HEK293 (cell line): Measurements from ENCODE around the gene NAPG.
A peak's percentile ranks its signal among the peaks of the same experiment; 100 is the strongest.

Experiments used
- CTCF ChIA-PET: fragments of 350-600 bp; formaldehyde crosslinking; extraction: SDS; loops from one replicate; lab custom pipeline; 2021; ENCODE audit warnings: antibody characterized with exemption; lab: Yijun Ruan, JAX
- POLR2A ChIA-PET: fragments of 300-600 bp; formaldehyde crosslinking; extraction: SDS; loops from one replicate; lab custom pipeline; 2020; ENCODE audit warnings: antibody characterized with exemption, inconsistent platforms; lab: Yijun Ruan, JAX
- H3K27ac ChIP-seq: fragments of 200-500 bp; sonication (Bioruptor generic); 2 replicates; pipeline ENCODE4 v1.5.1; 2014; ENCODE audit warnings: low read depth, low read length, control low read depth, inconsistent platforms; ENCODE audit errors: extremely low read depth
- H3K36me3 ChIP-seq, 2 experiments: fragments of 200-500 bp in 1 of 2; sonication (Bioruptor generic) in 1 of 2; 1 replicate in 1 of 2; 2 replicates in 1 of 2; pipeline ENCODE4 v1.5.1; 2014 to 2017; ENCODE audit warnings: inconsistent platforms in 2 of 2, low read length in 2 of 2; ENCODE audit not compliant: control insufficient read depth in 2 of 2, insufficient read depth in 1 of 2
- H3K4me1 ChIP-seq: fragments of 200-500 bp; sonication (Bioruptor generic); 2 replicates; pipeline ENCODE4 v1.5.1; 2014; ENCODE audit warnings: mild to moderate bottlenecking, low read length, inconsistent platforms; ENCODE audit not compliant: control insufficient read depth, insufficient read depth
- H3K4me3 ChIP-seq: 2 replicates; pipeline ENCODE4 v1.5.1; 2011; ENCODE audit warnings: low read depth, mild to moderate bottlenecking, control low read depth, low read length, moderate library complexity
- H3K9me3 ChIP-seq: fragments of 200-500 bp; sonication (Bioruptor generic); 2 replicates; pipeline ENCODE4 v1.5.1; 2014; ENCODE audit warnings: low read depth, low read length, inconsistent platforms; ENCODE audit not compliant: control insufficient read depth, insufficient read depth
- CTCF ChIP-seq: fragments of 450-650 bp; formaldehyde crosslinking; IDR thresholded peaks from 2 replicates; pipeline ENCODE4 v1.5.1; 2016; ENCODE audit warnings: missing biosample characterization, missing genetic modification characterization
- GLIS1 ChIP-seq: fragments of 450-650 bp; formaldehyde crosslinking; IDR thresholded peaks from 2 replicates; pipeline ENCODE4 v1.5.1; 2016; ENCODE audit warnings: missing biosample characterization, missing genetic modification characterization
- KLF17 ChIP-seq: fragments of 450-650 bp; formaldehyde crosslinking; IDR thresholded peaks from 2 replicates; pipeline ENCODE4 v1.5.1; 2016; ENCODE audit warnings: missing biosample characterization, missing genetic modification characterization
- PATZ1 ChIP-seq: fragments of 450-650 bp; formaldehyde crosslinking; IDR thresholded peaks from 2 replicates; pipeline ENCODE4 v1.5.1; 2016; ENCODE audit warnings: missing biosample characterization, missing genetic modification characterization
- PBX3 ChIP-seq: sonication (generic); formaldehyde crosslinking; IDR thresholded peaks from 2 replicates; pipeline ENCODE4 v1.8.1; 2022; ENCODE audit warnings: mild to moderate bottlenecking, moderate library complexity, missing genetic modification reagents
- SP2 ChIP-seq: fragments of 450-650 bp; formaldehyde crosslinking; IDR thresholded peaks from 2 replicates; pipeline ENCODE4 v1.5.1; 2016; ENCODE audit warnings: missing biosample characterization, missing genetic modification characterization
- TCF7L2 ChIP-seq: IDR thresholded peaks from 2 replicates; pipeline ENCODE4 v1.6.1; 2011; ENCODE audit warnings: low read depth, mild to moderate bottlenecking, inconsistent platforms, low read length, moderate library complexity, borderline replicate concordance
- YY2 ChIP-seq: fragments of 450-650 bp; formaldehyde crosslinking; IDR thresholded peaks from 2 replicates; pipeline ENCODE4 v1.5.1; 2016; ENCODE audit warnings: missing biosample characterization, missing genetic modification characterization
- ZBTB17 ChIP-seq: fragments of 450-650 bp; formaldehyde crosslinking; IDR thresholded peaks from 2 replicates; pipeline ENCODE4 v1.5.1; 2016; ENCODE audit warnings: missing biosample characterization, missing genetic modification characterization
- ZBTB20 ChIP-seq: fragments of 450-650 bp; formaldehyde crosslinking; IDR thresholded peaks from 2 replicates; pipeline ENCODE4 v1.5.1; 2016; ENCODE audit warnings: missing biosample characterization, missing genetic modification characterization
- ZBTB48 ChIP-seq: fragments of 450-650 bp; formaldehyde crosslinking; IDR thresholded peaks from 2 replicates; pipeline ENCODE4 v1.5.1; 2016; ENCODE audit warnings: missing biosample characterization, missing genetic modification characterization
- ZEB2 ChIP-seq: fragments of 450-650 bp; formaldehyde crosslinking; IDR thresholded peaks from 2 replicates; pipeline ENCODE4 v1.5.1; 2016; ENCODE audit warnings: missing biosample characterization, missing genetic modification characterization
- ZFHX2 ChIP-seq: fragments of 450-650 bp; formaldehyde crosslinking; conservative IDR thresholded peaks from 2 replicates; pipeline ENCODE4 v1.5.1; 2016; ENCODE audit warnings: missing biosample characterization, missing genetic modification characterization
- ZFP37 ChIP-seq: fragments of 450-650 bp; formaldehyde crosslinking; IDR thresholded peaks from 2 replicates; pipeline ENCODE4 v1.5.1; 2016; ENCODE audit warnings: missing biosample characterization, missing genetic modification characterization
- ZFP41 ChIP-seq: fragments of 450-650 bp; formaldehyde crosslinking; IDR thresholded peaks from 2 replicates; pipeline ENCODE4 v1.5.1; 2016; ENCODE audit warnings: missing biosample characterization, missing genetic modification characterization, borderline replicate concordance
- ZFP69B ChIP-seq: fragments of 450-650 bp; formaldehyde crosslinking; IDR thresholded peaks from 2 replicates; pipeline ENCODE4 v1.5.1; 2016; ENCODE audit warnings: missing biosample characterization, missing genetic modification characterization
- ZNF146 ChIP-seq: fragments of 450-650 bp; formaldehyde crosslinking; IDR thresholded peaks from 2 replicates; pipeline ENCODE4 v1.5.1; 2016; ENCODE audit warnings: missing biosample characterization, missing genetic modification characterization
- ZNF16 ChIP-seq: fragments of 450-650 bp; formaldehyde crosslinking; IDR thresholded peaks from 2 replicates; pipeline ENCODE4 v1.5.1; 2016; ENCODE audit warnings: low read depth, missing biosample characterization, missing genetic modification characterization
- ZNF266 ChIP-seq: fragments of 450-650 bp; formaldehyde crosslinking; IDR thresholded peaks from 2 replicates; pipeline ENCODE4 v1.5.1; 2016; ENCODE audit warnings: missing biosample characterization, missing genetic modification characterization, low read depth
- ZNF354C ChIP-seq: fragments of 450-650 bp; formaldehyde crosslinking; IDR thresholded peaks from 2 replicates; pipeline ENCODE4 v1.5.1; 2016; ENCODE audit warnings: missing biosample characterization, missing genetic modification characterization, low read depth, borderline replicate concordance
- ZNF394 ChIP-seq: fragments of 450-650 bp; formaldehyde crosslinking; IDR thresholded peaks from 2 replicates; pipeline ENCODE4 v1.5.1; 2016; ENCODE audit warnings: missing biosample characterization, missing genetic modification characterization, mild to moderate bottlenecking, moderate library complexity, borderline replicate concordance
- ZNF510 ChIP-seq: fragments of 450-650 bp; formaldehyde crosslinking; IDR thresholded peaks from 2 replicates; pipeline ENCODE4 v1.5.1; 2018; ENCODE audit warnings: mild to moderate bottlenecking, missing genetic modification characterization, missing biosample characterization; ENCODE audit not compliant: insufficient replicate concordance
- ZNF555 ChIP-seq: fragments of 450-650 bp; formaldehyde crosslinking; conservative IDR thresholded peaks from 2 replicates; pipeline ENCODE4 v1.5.1; 2017; ENCODE audit warnings: missing biosample characterization, mild to moderate bottlenecking, missing genetic modification characterization, inconsistent platforms
- ZNF561 ChIP-seq: fragments of 450-650 bp; IDR thresholded peaks from 2 replicates; pipeline ENCODE4 v1.5.1; 2018; ENCODE audit warnings: missing biosample characterization, missing genetic modification characterization, borderline replicate concordance
- ZNF596 ChIP-seq: fragments of 450-650 bp; IDR thresholded peaks from 2 replicates; pipeline ENCODE4 v1.5.0; 2018; ENCODE audit warnings: missing biosample characterization, mild to moderate bottlenecking, missing genetic modification characterization, moderate library complexity
- ZNF658 ChIP-seq: fragments of 450-650 bp; formaldehyde crosslinking; IDR thresholded peaks from 2 replicates; pipeline ENCODE4; 2016; ENCODE audit warnings: missing biosample characterization, missing genetic modification characterization
- ZNF692 ChIP-seq: fragments of 450-650 bp; formaldehyde crosslinking; IDR thresholded peaks from 2 replicates; pipeline ENCODE4 v1.5.1; 2016; ENCODE audit warnings: missing biosample characterization, missing genetic modification characterization
- ZNF791 ChIP-seq: fragments of 450-650 bp; formaldehyde crosslinking; IDR thresholded peaks from 2 replicates; pipeline ENCODE4 v1.5.1; 2016; ENCODE audit warnings: missing biosample characterization, missing genetic modification characterization
- ZNF792 ChIP-seq: fragments of 450-650 bp; formaldehyde crosslinking; IDR thresholded peaks from 2 replicates; pipeline ENCODE4 v1.5.1; 2016; ENCODE audit warnings: missing biosample characterization, missing genetic modification characterization
- ZXDB ChIP-seq: fragments of 450-650 bp; formaldehyde crosslinking; IDR thresholded peaks from 2 replicates; pipeline ENCODE4 v1.5.1; 2016; ENCODE audit warnings: missing biosample characterization, missing genetic modification characterization

NAPG gene

GRCh38 chr18:10525697-10526560 is at the start of gene NAPG:
TSS of gene NAPG (plus strand) at chr18:10526027. CDS start at chr18:10526103, 76 bp downstream.
- H3K9me3 ChIP-seq, result no peaks in the 10 kb centered on the region
- POLR2A ChIA-PET, result interaction anchor here (0.5 to 1.1 kb wide), 6 partner anchors 9 to 612 kb away, joined by 3 to 7 read pairs (median 4); partner anchors contain the start of gene VAPA
- H3K4me1 ChIP-seq, result peaks cover 18% of the 10 kb centered on the region
- CTCF ChIA-PET, result interaction anchor here (0.6 to 1.3 kb wide), 2 partner anchors 9 to 554 kb away, joined by 4 to 5 read pairs; no protein-coding TSS in a partner anchor
- peak within 1 kb of the TSS; percentile 62 for H3K27ac ChIP-seq
- no peaks in the 10 kb centered on the region for H3K36me3 ChIP-seq
- peak within 1 kb of the TSS; percentile 77 for H3K4me3 ChIP-seq
- TF ChIP-seq GLIS1 (peak; percentile 68), CTCF (no peak), TCF7L2 (no peak), ZBTB17 (tag by site-specific recombination) (peak; percentile 61; the same call in 1 of the 2 replicates), YY2 (no peak), ZNF266 (tag by site-specific recombination) (no peak), PATZ1 (tag by site-specific recombination) (0 out of 2 replicates have a peak, but pooled peaks have one; percentile 11), ZNF791 (tag by site-specific recombination) (no peak), ZNF146 (no peak), ZFP37 (tag by site-specific recombination) (no peak), ZBTB20 (tag by site-specific recombination) (no peak), ZNF658 (tag by site-specific recombination) (no peak), ZFP41 (tag by site-specific recombination) (no peak), ZNF394 (tag by site-specific recombination) (peak; percentile 22; the same call in 1 of the 2 replicates), ZNF692 (peak; percentile 96), ZNF792 (tag by site-specific recombination) (no peak), ZNF555 (tag by site-specific recombination) (no peak), ZBTB48 (no peak), ZNF354C (tag by site-specific recombination) (no peak), ZNF596 (tag by site-specific recombination) (no peak), ZNF561 (tag by site-specific recombination) (peak; percentile 66; the same call in 1 of the 2 replicates), ZNF16 (tag by site-specific recombination) (no peak), KLF17 (tag by site-specific recombination) (no peak), ZFP69B (tag by site-specific recombination) (peak; percentile 87), ZEB2 (tag by site-specific recombination) (0 out of 2 replicates have a peak, but pooled peaks have one; percentile 20), SP2 (tag by site-specific recombination) (peak; percentile 57), PBX3 (CRISPR knock-in tag) (peak; percentile 89; the same call in 1 of the 2 replicates), ZFHX2 (tag by site-specific recombination) (peak; percentile 62; the same call in 1 of the 2 replicates), ZNF510 (tag by site-specific recombination) (no peak), ZXDB (tag by site-specific recombination) (peak; percentile 73)
